HFFc6 (cell line): ENCODE results near the gene UBE2I. TPM values are rescaled to one million over a fixed set of nuclear protein-coding genes. Genes with fewer than 3 reads are reported as not detected.

Source experiments
- DNase-seq: peaks from one replicate; pipeline ENCODE4 v3.0.0-alpha.2; 2018
- H3K27ac Mint-ChIP-seq: 2 replicates; pipeline ENCODE4 v1.8.0; 2020; ENCODE audit warnings: mild to moderate bottlenecking, mixed read lengths
- H3K27me3 Mint-ChIP-seq: 2 replicates; pipeline ENCODE4 v1.8.0; 2021; ENCODE audit warnings: mild to moderate bottlenecking, moderate library complexity, mixed read lengths; ENCODE audit not compliant: insufficient read depth
- H3K36me3 Mint-ChIP-seq: 2 replicates; pipeline ENCODE4 v1.8.0; 2021; ENCODE audit warnings: low read depth, mixed read lengths
- H3K4me1 Mint-ChIP-seq: 2 replicates; pipeline ENCODE4 v1.8.0; 2020; ENCODE audit warnings: low read depth, mixed read lengths
- H3K4me3 Mint-ChIP-seq: 2 replicates; pipeline ENCODE4 v1.8.0; 2020; ENCODE audit warnings: mild to moderate bottlenecking, moderate library complexity, mixed read lengths
- H3K9me3 Mint-ChIP-seq: 2 replicates; pipeline ENCODE4 v1.8.0; 2020; ENCODE audit warnings: mild to moderate bottlenecking, mixed read lengths
- total RNA-seq, 6 experiments: library from RNA; stranded (reverse); fragmentation: NEBNext Ultra II Directional; extraction: Animal tissue kit (Norgen Biotek cat#: 25700); gene quantifications; 2 replicates in 1 of 6; 3 replicates in 5 of 6; pipeline ENCODE4 v1.2.3, GENCODE V29; 2021
- TF ChIP-seq, protein P1 (sequence below): fragments of 200-600 bp; sonication (generic); IDR thresholded peaks from 2 replicates; pipeline ENCODE4 v1.5.0; 2021; ENCODE audit warnings: antibody characterized with exemption, mild to moderate bottlenecking

The UBE2I gene
- total RNA-seq, 6 experiments from 2014 or later, result 116 to 147 (median 138) TPM

DNA sequence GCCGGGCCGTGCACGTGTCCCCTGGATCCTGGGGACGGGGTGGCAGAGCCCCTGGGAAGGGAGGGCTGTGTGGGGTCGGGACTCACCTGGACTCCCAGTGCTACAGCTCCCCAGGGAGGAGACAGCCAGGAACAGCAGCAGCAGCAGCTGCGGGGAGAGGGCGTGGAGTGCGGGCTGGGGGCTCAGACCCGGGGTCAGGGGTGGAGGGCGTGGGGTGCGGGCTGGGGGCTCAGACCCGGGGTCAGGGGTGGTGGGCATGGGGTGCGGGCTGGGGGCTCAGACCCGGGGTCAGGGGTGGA is 32.9 kb upstream of the UBE2I start:
- TF ChIP-seq, protein P1, sequence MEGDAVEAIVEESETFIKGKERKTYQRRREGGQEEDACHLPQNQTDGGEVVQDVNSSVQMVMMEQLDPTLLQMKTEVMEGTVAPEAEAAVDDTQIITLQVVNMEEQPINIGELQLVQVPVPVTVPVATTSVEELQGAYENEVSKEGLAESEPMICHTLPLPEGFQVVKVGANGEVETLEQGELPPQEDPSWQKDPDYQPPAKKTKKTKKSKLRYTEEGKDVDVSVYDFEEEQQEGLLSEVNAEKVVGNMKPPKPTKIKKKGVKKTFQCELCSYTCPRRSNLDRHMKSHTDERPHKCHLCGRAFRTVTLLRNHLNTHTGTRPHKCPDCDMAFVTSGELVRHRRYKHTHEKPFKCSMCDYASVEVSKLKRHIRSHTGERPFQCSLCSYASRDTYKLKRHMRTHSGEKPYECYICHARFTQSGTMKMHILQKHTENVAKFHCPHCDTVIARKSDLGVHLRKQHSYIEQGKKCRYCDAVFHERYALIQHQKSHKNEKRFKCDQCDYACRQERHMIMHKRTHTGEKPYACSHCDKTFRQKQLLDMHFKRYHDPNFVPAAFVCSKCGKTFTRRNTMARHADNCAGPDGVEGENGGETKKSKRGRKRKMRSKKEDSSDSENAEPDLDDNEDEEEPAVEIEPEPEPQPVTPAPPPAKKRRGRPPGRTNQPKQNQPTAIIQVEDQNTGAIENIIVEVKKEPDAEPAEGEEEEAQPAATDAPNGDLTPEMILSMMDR, result no peak
- no peaks in the 10 kb centered on the region for H3K9me3 Mint-ChIP-seq
- peaks cover 19% of the 10 kb centered on the region for H3K27me3 Mint-ChIP-seq
- no peak overlapping the region for H3K4me3 Mint-ChIP-seq
- no peaks in the 10 kb centered on the region for H3K36me3 Mint-ChIP-seq
- no peaks in the 10 kb centered on the region for H3K4me1 Mint-ChIP-seq
- DNase-seq, result no peak
- no peak overlapping the region for H3K27ac Mint-ChIP-seq

DNA sequence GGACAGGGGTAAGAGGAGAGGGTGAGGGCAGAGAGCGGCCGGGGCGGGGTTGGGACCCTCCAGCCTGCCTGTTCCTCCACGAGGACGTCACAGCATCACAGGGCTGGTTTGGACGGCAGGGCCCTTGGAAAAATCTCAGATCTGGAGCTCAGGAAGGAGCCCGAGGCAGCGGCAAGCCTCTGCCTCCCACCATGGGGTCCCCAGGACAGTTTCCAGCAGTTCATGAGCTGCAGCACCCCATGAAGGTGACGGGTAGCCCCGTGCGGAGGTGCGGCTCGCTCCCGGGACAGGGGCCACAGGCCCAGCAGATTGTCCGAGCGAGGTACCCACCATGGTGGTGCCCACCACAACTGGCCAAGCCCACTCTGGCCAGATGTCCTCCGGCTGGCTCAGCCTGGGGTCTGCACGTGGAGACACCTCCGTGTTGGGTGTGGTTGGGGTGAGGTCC is 32.3 kb upstream of the UBE2I start:
- Mint-ChIP-seq H3K4me1 (no peaks in the 10 kb centered on the region), H3K4me3 (no peak overlapping the region), H3K27me3 (peaks cover 19% of the 10 kb centered on the region), H3K27ac (no peak overlapping the region), H3K36me3 (no peaks in the 10 kb centered on the region), H3K9me3 (no peaks in the 10 kb centered on the region)
- DNase-seq, result no peak
- TF ChIP-seq, protein P1, result no peak

DNA sequence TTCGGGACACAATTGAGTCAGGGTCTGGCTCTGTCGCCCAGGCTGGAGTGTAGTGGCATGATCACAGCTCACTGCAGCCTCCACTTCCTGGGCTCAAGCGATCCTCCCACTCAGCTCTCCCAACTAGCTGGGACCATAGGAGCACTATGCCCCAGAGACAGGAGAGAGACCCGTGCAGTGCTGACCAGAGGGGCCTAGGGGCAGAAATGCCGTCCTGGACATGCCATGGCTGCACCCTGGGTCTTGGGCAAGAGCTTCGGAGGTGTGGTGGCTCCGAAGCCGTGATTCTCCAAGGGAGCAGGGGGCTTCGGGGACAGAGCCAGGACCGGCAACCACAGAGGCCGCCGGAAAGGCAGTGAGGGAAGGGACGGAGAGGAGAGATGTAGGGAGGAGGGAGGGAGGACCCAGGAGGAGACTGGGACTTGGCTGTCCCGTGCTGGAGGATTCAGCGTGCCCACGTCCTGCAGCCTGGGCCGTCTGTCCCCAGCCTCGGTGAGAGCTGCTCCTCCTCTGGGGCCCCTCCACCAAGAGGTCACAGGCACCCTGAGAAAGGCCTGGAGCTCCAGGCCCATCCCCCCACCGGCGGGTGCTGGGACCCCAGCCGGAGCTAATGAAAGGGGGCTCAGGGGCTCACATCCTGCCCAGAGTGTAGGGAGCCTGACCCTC is 31.7 kb upstream of the UBE2I start:
- Mint-ChIP-seq H3K27me3 (peaks cover 19% of the 10 kb centered on the region), H3K27ac (no peak overlapping the region), H3K9me3 (no peaks in the 10 kb centered on the region), H3K4me1 (no peaks in the 10 kb centered on the region), H3K36me3 (no peaks in the 10 kb centered on the region), H3K4me3 (no peak overlapping the region)
- no peak for DNase-seq
- TF ChIP-seq, protein P1, result no peak

DNA sequence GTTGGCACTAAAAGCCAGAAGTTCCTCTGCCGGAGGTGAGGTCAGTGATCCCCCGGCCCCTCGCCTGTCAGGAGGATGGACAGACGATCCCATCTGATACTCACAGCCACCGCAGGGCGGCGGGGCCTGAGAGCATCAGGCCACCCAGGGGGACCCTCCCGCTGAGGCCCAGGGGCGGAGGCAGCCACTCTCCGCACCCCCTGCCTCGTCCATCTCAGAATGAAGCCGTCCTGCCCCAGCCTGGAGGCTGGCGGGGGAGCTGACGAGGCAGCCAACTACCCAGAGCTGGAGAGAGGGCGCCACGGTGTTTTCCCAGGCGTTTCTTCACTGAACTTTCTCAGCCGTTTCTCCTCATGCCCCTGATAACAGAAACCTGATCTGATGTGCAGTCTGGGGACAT is 31.0 kb upstream of the UBE2I start:
- H3K27me3 Mint-ChIP-seq, result peaks cover 18% of the 10 kb centered on the region
- no peaks in the 10 kb centered on the region for H3K4me1 Mint-ChIP-seq
- no peaks in the 10 kb centered on the region for H3K9me3 Mint-ChIP-seq
- no peaks in the 10 kb centered on the region for H3K36me3 Mint-ChIP-seq
- no peak overlapping the region for H3K27ac Mint-ChIP-seq
- TF ChIP-seq, protein P1, result no peak
- no peak for DNase-seq
- no peak overlapping the region for H3K4me3 Mint-ChIP-seq

DNA sequence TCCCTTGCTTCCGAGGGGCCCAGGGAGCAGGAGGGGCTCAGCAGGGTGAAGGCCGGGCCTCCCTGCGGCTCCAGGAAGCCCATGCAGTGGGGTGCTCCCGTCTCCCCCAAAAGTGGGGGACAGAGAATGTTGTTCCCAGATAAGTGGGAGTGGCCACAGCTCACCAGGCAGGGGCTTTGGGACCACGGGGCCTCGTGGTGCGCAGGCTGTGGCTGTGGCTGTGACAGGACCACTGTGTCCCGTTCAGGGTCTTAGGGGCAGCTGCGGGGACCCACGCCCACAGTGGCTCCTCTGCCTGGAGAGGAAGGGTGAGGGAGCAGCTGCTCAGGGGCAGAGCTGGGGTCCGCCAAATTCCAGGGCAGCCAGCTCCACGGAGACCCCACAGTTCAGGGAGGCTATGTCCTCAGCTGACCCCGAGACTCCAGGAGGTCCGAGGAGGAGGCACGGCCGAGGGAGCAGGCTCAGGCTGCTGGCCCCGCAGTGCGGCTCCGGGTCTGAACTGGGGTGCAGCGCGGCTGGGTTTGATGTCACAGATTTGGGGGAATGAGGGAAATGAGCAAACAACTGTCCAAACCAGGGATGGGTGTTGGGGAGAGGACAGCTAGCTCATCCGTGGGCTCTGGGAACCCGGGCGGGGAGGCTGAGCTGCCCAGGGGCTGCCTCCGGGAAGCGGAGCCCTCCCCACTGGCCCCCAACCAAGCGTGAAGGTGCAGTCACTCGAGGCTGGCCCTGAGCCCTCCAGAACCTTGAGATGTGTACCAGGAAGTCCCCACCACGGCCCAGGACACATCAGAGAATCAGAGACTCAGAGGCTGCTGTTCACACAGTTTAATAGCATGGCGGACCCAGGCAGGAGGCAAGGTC is 30.1 kb upstream of the UBE2I start:
- Mint-ChIP-seq H3K27me3 (peaks cover 19% of the 10 kb centered on the region), H3K4me1 (no peaks in the 10 kb centered on the region), H3K27ac (no peak overlapping the region), H3K9me3 (no peaks in the 10 kb centered on the region), H3K4me3 (no peak overlapping the region), H3K36me3 (no peaks in the 10 kb centered on the region)
- TF ChIP-seq, protein P1, result no peak
- no peak for DNase-seq
